ENCODE data around the gene GOLGA8J.
"Not testable (repeated sequence)": the region's sequence is repeated elsewhere in the genome, so short reads cannot be mapped to it uniquely, and the experiment has no call there.

Gene GOLGA8J

GRCh38 chr15:30082655-30083054, at the start of gene GOLGA8J:
Gene GOLGA8J (plus strand): TSS chr15:30082955. CDS start chr15:30083053, 98 bp downstream.
- not testable (repeated sequence) for DNase-seq (ENCODE audit: low spot score)

GRCh38 chr15:30033211-30033610, 49.5 kb upstream of the GOLGA8J start:
- DNase-seq (ENCODE audit: low spot score): no peak

GRCh38 chr15:30033763-30034162, 49.0 kb upstream of the GOLGA8J start:
- DNase-seq (ENCODE audit: low spot score): no peak

- no peak for DNase-seq (ENCODE audit: low spot score)
These were observed 46.6 kb upstream of the GOLGA8J start for GRCh38 chr15:30036036-30036703.

- DNase-seq (ENCODE audit: low spot score): no peak
These were observed 43.9 kb upstream of the GOLGA8J start for GRCh38 chr15:30038667-30039523.

- no peak for DNase-seq (ENCODE audit: low spot score)
These were observed 40.9 kb upstream of the GOLGA8J start for GRCh38 chr15:30041868-30042267.

GRCh38 chr15:30042556-30042955, 40.2 kb upstream of the GOLGA8J start:
- no peak for DNase-seq (ENCODE audit: low spot score)

- no peak for DNase-seq (ENCODE audit: low spot score)
These were observed 39.5 kb upstream of the GOLGA8J start for GRCh38 chr15:30043211-30043655.

GRCh38 chr15:30044377-30044776, 38.4 kb upstream of the GOLGA8J start:
- no peak for DNase-seq (ENCODE audit: low spot score)

- not testable (repeated sequence) for DNase-seq (ENCODE audit: low spot score)
These were observed 37.9 kb upstream of the GOLGA8J start for GRCh38 chr15:30044826-30045225.

GRCh38 chr15:30045248-30046041, 37.3 kb upstream of the GOLGA8J start:
- DNase-seq (ENCODE audit: low spot score): not testable (repeated sequence)

- no peak for DNase-seq (ENCODE audit: low spot score)
These were observed 36.3 kb upstream of the GOLGA8J start for GRCh38 chr15:30046430-30046829.

- no peak for DNase-seq (ENCODE audit: low spot score)
These were observed 27.2 kb upstream of the GOLGA8J start for GRCh38 chr15:30055604-30056003.

GRCh38 chr15:30056166-30056565, 26.6 kb upstream of the GOLGA8J start:
- no peak for DNase-seq (ENCODE audit: low spot score)

GRCh38 chr15:30059771-30060170, 23.0 kb upstream of the GOLGA8J start:
- no peak for DNase-seq (ENCODE audit: low spot score)

GRCh38 chr15:30062881-30063280, 19.9 kb upstream of the GOLGA8J start:
- DNase-seq (ENCODE audit: low spot score): no peak

- no peak for DNase-seq (ENCODE audit: low spot score)
These were observed 18.8 kb upstream of the GOLGA8J start for GRCh38 chr15:30063835-30064546.

- DNase-seq (ENCODE audit: low spot score): no peak
These were observed 17.5 kb upstream of the GOLGA8J start for GRCh38 chr15:30065025-30065801.

GRCh38 chr15:30068326-30068725, 14.4 kb upstream of the GOLGA8J start:
- no peak for DNase-seq (ENCODE audit: low spot score)

GRCh38 chr15:30072630-30073029, 10.1 kb upstream of the GOLGA8J start:
- DNase-seq (ENCODE audit: low spot score): no peak

- DNase-seq (ENCODE audit: low spot score): no peak
These were observed 8.8 kb upstream of the GOLGA8J start for GRCh38 chr15:30073915-30074314.

Measured in ecto neural progenitor cell (in vitro differentiated cells).